Measurements from ENCODE around the gene LPCAT4. TPM values are rescaled to one million over a fixed set of nuclear protein-coding genes. Genes with fewer than 3 reads are reported as not detected.

LPCAT4 gene
- total and polyA plus RNA-seq, 9 of the 15 experiments (the other 6 are each of a cell fraction or from before 2014, with no cell fraction given) = 7.3 to 34.3 (median 14.4) TPM

- TF ChIP-seq, protein P1, sequence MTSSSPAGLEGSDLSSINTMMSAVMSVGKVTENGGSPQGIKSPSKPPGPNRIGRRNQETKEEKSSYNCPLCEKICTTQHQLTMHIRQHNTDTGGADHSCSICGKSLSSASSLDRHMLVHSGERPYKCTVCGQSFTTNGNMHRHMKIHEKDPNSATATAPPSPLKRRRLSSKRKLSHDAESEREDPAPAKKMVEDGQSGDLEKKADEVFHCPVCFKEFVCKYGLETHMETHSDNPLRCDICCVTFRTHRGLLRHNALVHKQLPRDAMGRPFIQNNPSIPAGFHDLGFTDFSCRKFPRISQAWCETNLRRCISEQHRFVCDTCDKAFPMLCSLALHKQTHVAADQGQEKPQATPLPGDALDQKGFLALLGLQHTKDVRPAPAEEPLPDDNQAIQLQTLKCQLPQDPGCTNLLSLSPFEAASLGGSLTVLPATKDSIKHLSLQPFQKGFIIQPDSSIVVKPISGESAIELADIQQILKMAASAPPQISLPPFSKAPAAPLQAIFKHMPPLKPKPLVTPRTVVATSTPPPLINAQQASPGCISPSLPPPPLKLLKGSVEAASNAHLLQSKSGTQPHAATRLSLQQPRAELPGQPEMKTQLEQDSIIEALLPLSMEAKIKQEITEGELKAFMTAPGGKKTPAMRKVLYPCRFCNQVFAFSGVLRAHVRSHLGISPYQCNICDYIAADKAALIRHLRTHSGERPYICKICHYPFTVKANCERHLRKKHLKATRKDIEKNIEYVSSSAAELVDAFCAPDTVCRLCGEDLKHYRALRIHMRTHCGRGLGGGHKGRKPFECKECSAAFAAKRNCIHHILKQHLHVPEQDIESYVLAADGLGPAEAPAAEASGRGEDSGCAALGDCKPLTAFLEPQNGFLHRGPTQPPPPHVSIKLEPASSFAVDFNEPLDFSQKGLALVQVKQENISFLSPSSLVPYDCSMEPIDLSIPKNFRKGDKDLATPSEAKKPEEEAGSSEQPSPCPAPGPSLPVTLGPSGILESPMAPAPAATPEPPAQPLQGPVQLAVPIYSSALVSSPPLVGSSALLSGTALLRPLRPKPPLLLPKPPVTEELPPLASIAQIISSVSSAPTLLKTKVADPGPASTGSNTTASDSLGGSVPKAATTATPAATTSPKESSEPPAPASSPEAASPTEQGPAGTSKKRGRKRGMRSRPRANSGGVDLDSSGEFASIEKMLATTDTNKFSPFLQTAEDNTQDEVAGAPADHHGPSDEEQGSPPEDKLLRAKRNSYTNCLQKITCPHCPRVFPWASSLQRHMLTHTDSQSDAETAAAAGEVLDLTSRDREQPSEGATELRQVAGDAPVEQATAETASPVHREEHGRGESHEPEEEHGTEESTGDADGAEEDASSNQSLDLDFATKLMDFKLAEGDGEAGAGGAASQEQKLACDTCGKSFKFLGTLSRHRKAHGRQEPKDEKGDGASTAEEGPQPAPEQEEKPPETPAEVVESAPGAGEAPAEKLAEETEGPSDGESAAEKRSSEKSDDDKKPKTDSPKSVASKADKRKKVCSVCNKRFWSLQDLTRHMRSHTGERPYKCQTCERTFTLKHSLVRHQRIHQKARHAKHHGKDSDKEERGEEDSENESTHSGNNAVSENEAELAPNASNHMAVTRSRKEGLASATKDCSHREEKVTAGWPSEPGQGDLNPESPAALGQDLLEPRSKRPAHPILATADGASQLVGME (CRISPR knock-in tag; IDR thresholded peaks at IDR 0.05) = peak; percentile 88
- TF ChIP-seq NONO (IDR thresholded peaks at IDR 0.05; ENCODE audit: low read depth in 2 of 2, low read length in 1 of 2) = peak; percentile 27 to 61; a peak in 2 of 4 replicates
- peak; percentile 21 for TF ChIP-seq SAP30 (IDR thresholded peaks at IDR 0.05; ENCODE audit: borderline replicate concordance, insufficient read depth, low read depth, low read length, poor library complexity, severe bottlenecking)
- TF ChIP-seq ZNF274 (IDR thresholded peaks at IDR 0.05; ENCODE audit: borderline replicate concordance, low read depth, low read length) = no peak
- peak; percentile 93 for TF ChIP-seq SAFB (IDR thresholded peaks at IDR 0.05; ENCODE audit: borderline replicate concordance, low read depth, low read length)
- TF ChIP-seq JUND (IDR thresholded peaks at IDR 0.05; ENCODE audit: borderline replicate concordance, low read depth, low read length) = peak; percentile 41
- 0 out of 3 replicates have a peak, but pooled peaks have one; percentile 42 for TF ChIP-seq JUND (tag; IDR thresholded peaks at IDR 0.05; ENCODE audit: borderline replicate concordance, low read depth, low read length)
- TF ChIP-seq HDAC2 (IDR thresholded peaks at IDR 0.05) = peak; percentile 49
Observed at GRCh38 chr15:34367101-34368081, at the start of gene LPCAT4 (continued).

Data from K562 (cell line).